ENCODE measurements around the gene AGR2. TPM values are rescaled to one million over a fixed set of nuclear protein-coding genes. Genes with fewer than 3 reads are reported as not detected.

Gene AGR2
- total and polyA plus RNA-seq, 5 donors = 0.16 TPM; not detected in 4

DNA sequence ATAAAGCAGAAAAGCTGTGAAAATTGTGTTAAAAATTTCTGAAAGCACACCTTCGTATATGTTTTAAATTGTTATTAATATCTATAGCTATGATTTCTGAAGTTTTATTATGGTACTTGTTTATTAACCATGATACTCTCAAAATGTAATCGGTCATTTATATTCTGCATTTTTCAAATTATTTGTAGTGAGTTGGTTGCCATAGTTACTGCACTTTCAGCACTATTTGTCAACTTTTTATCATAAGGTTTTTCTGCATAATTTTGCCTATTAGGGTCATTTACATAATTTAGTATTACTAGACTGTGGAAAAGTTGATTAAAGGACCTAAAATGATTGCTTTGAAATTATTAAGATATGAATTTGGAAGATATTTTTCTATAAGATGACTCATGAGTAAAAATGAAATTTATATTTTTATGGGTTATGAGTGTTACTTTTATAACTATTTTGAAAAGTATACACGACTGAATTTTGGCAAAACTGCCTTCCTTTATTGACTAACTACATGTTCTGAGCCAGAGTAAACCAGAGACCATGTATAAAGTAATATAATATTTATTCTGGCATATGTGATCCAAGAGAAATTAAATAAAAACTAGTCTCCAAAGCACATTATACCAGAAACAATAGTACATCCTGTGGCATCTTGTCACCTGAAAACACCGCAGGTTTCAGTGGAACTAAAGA lies 7.9 kb upstream of the AGR2 start:
- ATAC-seq (no peak), DNase-seq (no peak)
- Histone ChIP-seq H3K4me3 (ENCODE audit: low read length) (no peak overlapping the region), H3K4me1 (ENCODE audit: control insufficient read depth, insufficient read depth, low read length) (no peaks in the 10 kb centered on the region), H3K27ac (ENCODE audit: low read length) (no peak overlapping the region), H3K9me3 (ENCODE audit: control insufficient read depth, low read length) (no peaks in the 10 kb centered on the region), H3K27me3 (ENCODE audit: control insufficient read depth, insufficient read depth) (no peaks in the 10 kb centered on the region)
- intact Hi-C loops (cut with DNase I) = no loop called here
- 77% methylated on average over 4 of the region's 4 CpGs for WGBS

DNA sequence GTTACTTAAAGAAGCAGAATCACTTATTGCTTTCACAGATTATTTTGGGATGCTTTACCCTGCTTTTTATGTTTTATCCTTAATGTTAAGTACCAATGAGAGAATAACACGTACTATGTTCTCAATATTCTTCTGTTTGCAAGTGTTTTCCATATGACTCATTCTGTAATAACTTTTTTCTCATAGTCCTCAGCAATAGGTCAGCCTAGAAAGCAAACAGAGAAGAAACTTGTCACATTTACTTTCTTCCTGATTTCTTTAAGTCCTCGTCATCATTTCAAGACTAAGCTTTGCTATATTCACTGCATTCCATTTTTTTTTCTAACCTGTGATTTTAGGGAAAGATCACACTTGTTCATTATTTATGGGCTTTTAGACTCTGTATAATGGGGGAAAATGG lies 6.8 kb upstream of the AGR2 start:
- intact Hi-C loops (cut with DNase I) = no loop called here
- WGBS = 83% methylated on average over 2 of the region's 2 CpGs
- no peaks in the 10 kb centered on the region for H3K4me1 ChIP-seq (ENCODE audit: control insufficient read depth, insufficient read depth, low read length)
- no peaks in the 10 kb centered on the region for H3K9me3 ChIP-seq (ENCODE audit: control insufficient read depth, low read length)
- H3K4me3 ChIP-seq (ENCODE audit: low read length) = no peak overlapping the region
- H3K27ac ChIP-seq (ENCODE audit: low read length) = no peak overlapping the region
- ATAC-seq (no peak), DNase-seq (no peak)
- H3K27me3 ChIP-seq (ENCODE audit: control insufficient read depth, insufficient read depth) = no peaks in the 10 kb centered on the region

DNA sequence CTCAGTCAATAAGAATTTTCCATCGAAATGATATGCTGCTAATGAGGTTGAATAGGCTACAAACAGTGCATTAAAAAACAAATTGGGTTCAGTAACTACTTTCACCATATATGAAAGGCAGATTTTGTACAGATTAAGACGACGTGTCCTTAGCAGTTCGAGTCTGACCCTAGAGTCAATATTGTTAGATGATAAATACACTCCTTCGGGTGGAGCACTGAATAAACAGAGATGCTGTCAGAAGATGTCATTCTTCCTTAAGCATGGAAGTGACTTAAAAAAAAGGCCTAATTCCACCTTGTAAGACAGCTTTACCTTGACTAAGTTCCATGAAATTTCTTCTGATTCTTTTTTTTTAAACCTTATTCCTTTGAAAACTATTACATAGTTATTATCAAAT lies 5.8 kb upstream of the AGR2 start:
- H3K4me1 ChIP-seq (ENCODE audit: control insufficient read depth, insufficient read depth, low read length) = no peaks in the 10 kb centered on the region
- intact Hi-C loops (cut with DNase I) = no loop called here
- H3K9me3 ChIP-seq (ENCODE audit: control insufficient read depth, low read length) = no peaks in the 10 kb centered on the region
- DNase-seq (no peak), ATAC-seq (no peak)
- no peaks in the 10 kb centered on the region for H3K27me3 ChIP-seq (ENCODE audit: control insufficient read depth, insufficient read depth)
- H3K4me3 ChIP-seq (ENCODE audit: low read length) = no peak overlapping the region
- no peak overlapping the region for H3K27ac ChIP-seq (ENCODE audit: low read length)
- 80% methylated on average over 5 of the region's 5 CpGs for WGBS

DNA sequence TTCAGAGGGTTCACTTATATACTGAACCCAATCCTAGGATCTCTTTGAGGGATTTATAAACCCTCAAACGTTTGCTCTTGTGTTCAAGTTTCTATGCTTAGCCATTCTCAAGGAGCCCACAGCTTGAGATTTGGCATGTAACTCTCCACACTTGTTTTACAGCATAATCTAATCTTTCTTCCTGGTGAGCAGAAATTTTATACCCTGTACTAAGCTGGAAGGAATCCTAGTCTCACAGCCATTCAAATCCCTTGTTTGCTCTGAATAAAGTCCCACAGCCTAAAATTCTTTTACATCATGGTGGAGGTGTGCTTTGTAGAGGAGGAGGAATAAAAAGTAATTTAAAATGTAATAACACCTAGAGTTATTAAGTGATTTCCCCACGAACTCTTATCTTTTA lies 5.3 kb upstream of the AGR2 start:
- Histone ChIP-seq H3K27ac (ENCODE audit: low read length) (no peak overlapping the region), H3K4me1 (ENCODE audit: control insufficient read depth, insufficient read depth, low read length) (no peaks in the 10 kb centered on the region), H3K9me3 (ENCODE audit: control insufficient read depth, low read length) (no peaks in the 10 kb centered on the region), H3K27me3 (ENCODE audit: control insufficient read depth, insufficient read depth) (no peaks in the 10 kb centered on the region), H3K4me3 (ENCODE audit: low read length) (no peak overlapping the region)
- ATAC-seq = no peak
- DNase-seq = no peak
- 35% methylated on average over 2 of the region's 2 CpGs for WGBS
- intact Hi-C loops (cut with DNase I) = no loop called here

DNA sequence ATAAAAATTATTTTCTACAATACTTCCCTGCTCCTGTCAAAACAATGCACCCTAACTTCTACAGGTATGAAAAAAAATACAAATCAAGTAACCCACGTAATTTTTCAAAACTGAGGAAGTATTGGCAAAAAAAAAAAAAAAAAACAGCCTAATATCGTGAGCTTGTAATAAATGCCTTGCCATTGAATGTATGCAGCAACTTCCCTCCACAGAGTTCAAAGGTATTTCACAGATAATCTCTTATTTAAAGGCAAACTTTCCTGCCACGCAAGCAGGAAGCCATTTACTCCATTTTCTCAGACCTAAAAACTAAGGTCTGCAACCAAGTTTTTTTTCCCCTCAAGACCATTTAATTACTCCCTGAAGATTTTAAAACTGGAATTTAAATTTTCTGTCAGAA lies 642 bp upstream of the AGR2 start:
- Histone ChIP-seq H3K27ac (ENCODE audit: low read length) (no peak overlapping the region), H3K9me3 (ENCODE audit: control insufficient read depth, low read length) (no peaks in the 10 kb centered on the region), H3K4me3 (ENCODE audit: low read length) (no peak overlapping the region), H3K4me1 (ENCODE audit: control insufficient read depth, insufficient read depth, low read length) (no peaks in the 10 kb centered on the region), H3K27me3 (ENCODE audit: control insufficient read depth, insufficient read depth) (no peaks in the 10 kb centered on the region)
- intact Hi-C loops (cut with DNase I) = loop anchor here in 2 of 4 donors (10.0 kb wide), 1 partner anchor 109 kb away; no protein-coding TSS in a partner anchor
- DNase-seq = no peak
- no peak for ATAC-seq
- WGBS = 68% methylated on average over 3 of the region's 3 CpGs

DNA sequence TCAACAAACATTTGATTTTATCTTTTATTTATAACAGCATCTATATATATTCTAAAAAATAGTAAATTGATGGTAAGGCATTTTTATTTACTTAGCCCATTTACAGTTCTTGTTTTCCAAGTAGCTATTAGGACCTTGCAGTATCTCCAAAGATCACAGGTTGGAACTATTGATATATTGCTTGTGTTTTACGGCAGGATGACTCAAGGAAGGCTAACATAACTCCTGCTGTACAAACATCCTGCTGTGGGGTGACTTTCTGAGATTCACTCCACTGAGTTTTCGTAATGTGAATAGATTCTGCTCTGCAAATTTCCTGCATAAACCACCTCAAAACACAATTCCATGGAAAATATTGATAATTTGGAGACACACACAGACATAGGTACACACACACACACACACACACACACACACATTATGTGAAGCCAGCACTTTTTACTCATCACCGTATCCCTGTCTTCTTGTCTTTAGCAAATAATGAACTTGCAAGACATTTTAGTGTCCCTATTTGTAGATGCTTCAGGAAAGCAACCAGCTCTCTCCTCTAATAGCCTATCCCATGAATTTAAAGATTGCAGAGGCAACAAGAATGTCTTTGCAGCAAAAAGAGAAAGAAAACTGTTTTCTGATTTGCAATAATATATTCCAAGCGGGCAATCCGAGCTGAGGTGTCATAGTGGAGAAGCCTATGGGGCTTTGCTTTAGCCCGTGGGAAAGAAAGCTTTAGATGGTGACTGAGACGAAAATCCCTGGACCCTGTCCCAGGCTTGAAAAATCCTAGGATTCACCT lies 722 bp downstream of the AGR2 start:
- WGBS = 91% methylated on average over 7 of the region's 7 CpGs
- no peaks in the 10 kb centered on the region for H3K9me3 ChIP-seq (ENCODE audit: control insufficient read depth, low read length)
- intact Hi-C loops (cut with DNase I) = loop anchor here (5.0 to 10.0 kb wide), 2 partner anchors 111 to 113 kb away; no protein-coding TSS in a partner anchor

DNA sequence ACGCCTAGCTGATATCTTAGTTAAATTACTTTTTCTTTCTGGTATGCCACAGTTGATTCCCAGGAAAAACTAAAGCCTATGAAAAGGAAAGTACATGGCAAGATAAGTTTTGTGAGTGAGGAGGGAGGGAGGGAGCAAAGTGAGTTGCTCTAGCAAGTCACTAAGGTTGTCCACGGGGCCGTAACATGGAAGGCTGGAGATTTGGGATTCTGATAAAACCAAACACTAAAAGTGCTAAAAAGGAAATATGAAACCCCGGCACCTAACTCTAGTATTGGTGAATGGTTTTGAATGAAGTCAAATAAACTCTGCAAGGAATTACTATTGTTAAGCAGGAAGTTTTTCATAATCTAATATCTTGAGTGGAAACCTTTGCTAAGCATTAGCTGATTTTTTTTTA lies 1.7 kb downstream of the AGR2 start:
- 81% methylated on average over 4 of the region's 4 CpGs for WGBS
- no peak for DNase-seq
- Histone ChIP-seq H3K4me3 (ENCODE audit: low read length) (no peak overlapping the region), H3K9me3 (ENCODE audit: control insufficient read depth, low read length) (no peaks in the 10 kb centered on the region), H3K27me3 (ENCODE audit: control insufficient read depth, insufficient read depth) (no peaks in the 10 kb centered on the region), H3K27ac (ENCODE audit: low read length) (no peak overlapping the region), H3K4me1 (ENCODE audit: control insufficient read depth, insufficient read depth, low read length) (no peaks in the 10 kb centered on the region)
- ATAC-seq = no peak
- intact Hi-C loops (cut with DNase I) = loop anchor here (5.0 to 10.0 kb wide), 2 partner anchors 112 to 114 kb away; no protein-coding TSS in a partner anchor

More for the DNA sequence above, 722 bp downstream of the AGR2 start:
- Histone ChIP-seq H3K27me3 (ENCODE audit: control insufficient read depth, insufficient read depth) (no peaks in the 10 kb centered on the region), H3K4me1 (ENCODE audit: control insufficient read depth, insufficient read depth, low read length) (no peaks in the 10 kb centered on the region), H3K4me3 (ENCODE audit: low read length) (no peak overlapping the region), H3K27ac (ENCODE audit: low read length) (no peak overlapping the region)
- DNase-seq (no peak), ATAC-seq (no peak)

DNA sequence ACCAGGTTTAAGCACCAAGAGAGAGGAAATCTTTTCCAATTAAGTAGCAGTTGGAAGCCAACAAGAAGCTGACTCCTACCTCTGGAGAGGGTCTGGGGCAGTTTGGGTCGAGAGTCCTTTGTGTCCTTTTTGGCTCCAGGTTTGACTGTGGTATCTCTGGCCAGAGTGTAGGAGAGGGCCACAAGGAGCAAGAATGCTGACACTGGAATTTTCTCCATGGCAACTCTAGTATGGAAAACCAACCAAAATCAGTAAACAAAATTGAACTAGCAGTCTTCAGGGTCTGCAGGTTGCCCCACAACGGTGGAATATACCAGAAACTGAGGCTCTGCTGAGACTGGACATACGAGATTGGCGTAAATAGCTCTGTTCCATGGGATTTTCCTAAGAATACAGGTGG lies 3.2 kb downstream of the AGR2 start:
- Histone ChIP-seq H3K9me3 (ENCODE audit: control insufficient read depth, low read length) (no peaks in the 10 kb centered on the region), H3K4me1 (ENCODE audit: control insufficient read depth, insufficient read depth, low read length) (no peaks in the 10 kb centered on the region), H3K4me3 (ENCODE audit: low read length) (no peak overlapping the region), H3K27me3 (ENCODE audit: control insufficient read depth, insufficient read depth) (no peaks in the 10 kb centered on the region), H3K27ac (ENCODE audit: low read length) (no peak overlapping the region)
- intact Hi-C loops (cut with DNase I) = loop anchor here (5.0 to 10.0 kb wide), 2 partner anchors 113 to 116 kb away; no protein-coding TSS in a partner anchor
- DNase-seq (no peak), ATAC-seq (no peak)
- WGBS = 91% methylated on average over 4 of the region's 4 CpGs

DNA sequence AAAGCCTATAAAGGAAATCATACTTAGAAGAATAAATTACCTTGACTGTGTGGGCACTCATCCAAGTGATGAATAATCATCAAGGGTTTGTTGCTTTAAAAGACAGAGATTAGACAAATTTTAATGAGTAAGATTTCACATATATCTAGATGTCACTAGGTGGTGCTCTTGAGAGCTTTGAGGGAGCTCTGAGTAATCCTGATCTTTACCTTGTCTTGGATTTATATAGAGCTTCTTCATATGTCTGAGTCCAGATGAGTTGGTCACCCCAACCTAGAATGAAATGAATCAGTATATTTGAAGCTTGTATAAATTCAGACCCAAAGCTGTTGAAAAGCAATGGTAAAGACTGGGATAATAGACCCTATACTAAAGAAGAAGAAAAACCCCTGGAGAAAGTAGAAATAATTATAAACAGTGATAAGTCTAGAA lies 3.7 kb downstream of the AGR2 start:
- no peak for DNase-seq
- H3K27me3 ChIP-seq (ENCODE audit: control insufficient read depth, insufficient read depth) = no peaks in the 10 kb centered on the region
- no peak overlapping the region for H3K4me3 ChIP-seq (ENCODE audit: low read length)
- peak; percentile 25 to 45 for ATAC-seq
- no peaks in the 10 kb centered on the region for H3K4me1 ChIP-seq (ENCODE audit: control insufficient read depth, insufficient read depth, low read length)
- no peaks in the 10 kb centered on the region for H3K9me3 ChIP-seq (ENCODE audit: control insufficient read depth, low read length)
- H3K27ac ChIP-seq (ENCODE audit: low read length) = no peak overlapping the region
- intact Hi-C loops (cut with DNase I) = loop anchor here (5.0 to 10.0 kb wide), 2 partner anchors 114 to 116 kb away; no protein-coding TSS in a partner anchor

DNA sequence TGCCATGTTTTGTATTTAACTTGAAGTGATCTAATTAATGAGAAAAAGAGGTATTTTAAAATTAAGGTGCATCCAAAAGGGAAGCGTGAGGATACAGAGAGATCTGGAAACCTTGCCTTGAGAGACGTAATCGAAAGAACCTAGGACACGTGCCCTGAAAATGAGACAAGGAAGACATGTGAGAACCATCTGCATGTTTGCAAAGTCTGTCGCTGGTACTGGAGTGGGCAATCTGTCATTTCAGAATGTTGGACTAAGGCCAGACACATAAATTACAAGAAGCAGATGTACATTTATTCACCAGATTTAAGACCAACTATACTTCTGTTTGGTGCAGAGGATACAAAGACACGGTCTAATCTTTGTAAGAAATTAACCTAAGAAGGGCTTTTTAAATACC lies 9.2 kb downstream of the AGR2 start:
- Histone ChIP-seq H3K9me3 (ENCODE audit: control insufficient read depth, low read length) (no peaks in the 10 kb centered on the region), H3K27me3 (ENCODE audit: control insufficient read depth, insufficient read depth) (no peaks in the 10 kb centered on the region), H3K27ac (ENCODE audit: low read length) (no peak overlapping the region), H3K4me1 (ENCODE audit: control insufficient read depth, insufficient read depth, low read length) (peaks cover 3% of the 10 kb centered on the region), H3K4me3 (ENCODE audit: low read length) (no peak overlapping the region)
- DNase-seq = no peak
- intact Hi-C loops (cut with DNase I) = no loop called here
- 46% methylated on average over 6 of the region's 6 CpGs for WGBS
- no peak for ATAC-seq

DNA sequence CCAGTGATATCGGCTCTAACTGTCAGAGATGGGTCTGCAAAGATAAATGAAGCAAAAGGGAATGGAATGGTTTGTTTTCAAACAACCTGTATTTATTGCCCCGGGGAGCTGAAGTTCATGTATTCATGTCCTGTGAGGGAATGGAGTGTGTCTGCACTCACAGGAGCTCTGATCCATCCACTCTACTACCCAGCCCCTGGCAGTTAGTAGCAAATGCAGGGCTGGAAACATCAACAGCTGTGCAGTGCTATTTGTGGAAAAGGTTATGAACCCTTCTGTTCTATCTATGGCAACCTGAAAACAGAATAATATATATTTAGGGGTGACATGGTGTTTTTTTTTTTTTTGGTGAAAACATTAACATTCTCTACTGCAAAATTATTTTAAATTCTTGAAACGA lies 9.8 kb downstream of the AGR2 start:
- intact Hi-C loops (cut with DNase I) = no loop called here
- H3K27ac ChIP-seq (ENCODE audit: low read length) = no peak overlapping the region
- H3K9me3 ChIP-seq (ENCODE audit: control insufficient read depth, low read length) = no peaks in the 10 kb centered on the region
- ATAC-seq (no peak), DNase-seq (no peak)
- H3K27me3 ChIP-seq (ENCODE audit: control insufficient read depth, insufficient read depth) = no peaks in the 10 kb centered on the region
- no peak overlapping the region for H3K4me3 ChIP-seq (ENCODE audit: low read length)
- WGBS = 80% methylated on average over 3 of the region's 3 CpGs
- H3K4me1 ChIP-seq (ENCODE audit: control insufficient read depth, insufficient read depth, low read length) = peaks cover 3% of the 10 kb centered on the region
